Measurements from ENCODE around the gene GRAP. TPM values are rescaled to one million over a fixed set of nuclear protein-coding genes. Genes with fewer than 3 reads are reported as not detected.

The GRAP gene
- total RNA-seq, 1 donor from 2014 or later: not detected

GRCh38 chr17:19010729-19011505 is 35.8 kb downstream of the GRAP start:
- TF ChIP-seq CTCF (IDR thresholded peaks at IDR 0.05; ENCODE audit: insufficient read depth, low read length, severe bottlenecking): no peak
- Histone ChIP-seq H3K36me3 (ENCODE audit: control insufficient read depth, insufficient read depth, low read length) (no peaks in the 10 kb centered on the region), H3K4me3 (ENCODE audit: low read depth, low read length) (no peak overlapping the region), H3K27me3 (ENCODE audit: control insufficient read depth, insufficient read depth, low read length) (no peaks in the 10 kb centered on the region)
- DNase-seq (ENCODE audit: low read depth) (peak; percentile 85), FAIRE-seq (peak; percentile 92)

GRCh38 chr17:19009970-19010369 is 36.8 kb downstream of the GRAP start:
- no peaks in the 10 kb centered on the region for H3K27me3 ChIP-seq (ENCODE audit: control insufficient read depth, insufficient read depth, low read length)
- no peaks in the 10 kb centered on the region for H3K36me3 ChIP-seq (ENCODE audit: control insufficient read depth, insufficient read depth, low read length)
- DNase-seq (ENCODE audit: low read depth) (no peak), FAIRE-seq (no peak)
- no peak for TF ChIP-seq CTCF (IDR thresholded peaks at IDR 0.05; ENCODE audit: insufficient read depth, low read length, severe bottlenecking)
- no peak overlapping the region for H3K4me3 ChIP-seq (ENCODE audit: low read depth, low read length)

- Histone ChIP-seq H3K4me3 (ENCODE audit: low read depth, low read length) (no peak overlapping the region), H3K36me3 (ENCODE audit: control insufficient read depth, insufficient read depth, low read length) (peaks cover 10% of the 10 kb centered on the region), H3K27me3 (ENCODE audit: control insufficient read depth, insufficient read depth, low read length) (no peaks in the 10 kb centered on the region)
- no peak for FAIRE-seq
- DNase-seq (ENCODE audit: low read depth): no peak
- no peak for TF ChIP-seq CTCF (IDR thresholded peaks at IDR 0.05; ENCODE audit: insufficient read depth, low read length, severe bottlenecking)
Measured at GRCh38 chr17:19006698-19007097, 40.1 kb downstream of the GRAP start.

- Histone ChIP-seq H3K27me3 (ENCODE audit: control insufficient read depth, insufficient read depth, low read length) (no peaks in the 10 kb centered on the region), H3K36me3 (ENCODE audit: control insufficient read depth, insufficient read depth, low read length) (peaks cover 12% of the 10 kb centered on the region), H3K4me3 (ENCODE audit: low read depth, low read length) (no peak overlapping the region)
- FAIRE-seq (no peak), DNase-seq (ENCODE audit: low read depth) (no peak)
- TF ChIP-seq CTCF (IDR thresholded peaks at IDR 0.05; ENCODE audit: insufficient read depth, low read length, severe bottlenecking): no peak
Measured at GRCh38 chr17:19005789-19006430, 40.8 kb downstream of the GRAP start.

- no peaks in the 10 kb centered on the region for H3K27me3 ChIP-seq (ENCODE audit: control insufficient read depth, insufficient read depth, low read length)
- peaks cover 12% of the 10 kb centered on the region for H3K36me3 ChIP-seq (ENCODE audit: control insufficient read depth, insufficient read depth, low read length)
- TF ChIP-seq CTCF (IDR thresholded peaks at IDR 0.05; ENCODE audit: insufficient read depth, low read length, severe bottlenecking): no peak
- H3K4me3 ChIP-seq (ENCODE audit: low read depth, low read length): peak overlapping the region; percentile 26
- no peak for DNase-seq (ENCODE audit: low read depth)
- FAIRE-seq: no peak
Measured at GRCh38 chr17:19005137-19005773, 41.5 kb downstream of the GRAP start.

Data from bronchial epithelial cell (primary cell).